NK-92 (cell line): ENCODE measurements around the gene SLC27A6.
"Not testable (repeated sequence)": the region's sequence is repeated elsewhere in the genome, so short reads cannot be mapped to it uniquely, and the experiment has no call there.

ENCODE experiments used
- DNase-seq: peaks from one replicate; lab custom pipeline; 2025; ENCODE audit not compliant: unreplicated experiment; lab: John Stamatoyannopoulos, UW

The SLC27A6 gene

GRCh38 chr5:128965011-128965637 lies at the start of gene SLC27A6:
TSS of gene SLC27A6 (plus strand) at chr5:128965488. CDS start at chr5:128966138, 650 bp downstream.
- DNase-seq = no peak

- DNase-seq = no peak
Measured at GRCh38 chr5:128919542-128919941, 45.7 kb upstream of the SLC27A6 start.

GRCh38 chr5:128920345-128921215 lies 44.7 kb upstream of the SLC27A6 start:
- no peak for DNase-seq

- DNase-seq = no peak
Measured at GRCh38 chr5:128924299-128924698, 41.0 kb upstream of the SLC27A6 start.

GRCh38 chr5:128925973-128926372 lies 39.3 kb upstream of the SLC27A6 start:
- DNase-seq = no peak

GRCh38 chr5:128927644-128928043 lies 37.6 kb upstream of the SLC27A6 start:
- no peak for DNase-seq

- DNase-seq = not testable (repeated sequence)
Measured at GRCh38 chr5:128932232-128932631, 33.1 kb upstream of the SLC27A6 start.

GRCh38 chr5:128943100-128943499 lies 22.2 kb upstream of the SLC27A6 start:
- DNase-seq = not testable (repeated sequence)

- no peak for DNase-seq
Measured at GRCh38 chr5:128949847-128950546, 15.3 kb upstream of the SLC27A6 start.

- not testable (repeated sequence) for DNase-seq
Measured at GRCh38 chr5:128951301-128951700, 14.0 kb upstream of the SLC27A6 start.

GRCh38 chr5:128956164-128956563 lies 9.1 kb upstream of the SLC27A6 start:
- no peak for DNase-seq

GRCh38 chr5:128962211-128962610 lies 3.1 kb upstream of the SLC27A6 start:
- DNase-seq = no peak

- DNase-seq = no peak
Measured at GRCh38 chr5:128965638-128966302, 482 bp downstream of the SLC27A6 start.

GRCh38 chr5:128966375-128966774 lies 1.1 kb downstream of the SLC27A6 start:
- DNase-seq = no peak

- no peak for DNase-seq
Measured at GRCh38 chr5:128966846-128967245, 1.6 kb downstream of the SLC27A6 start.

- no peak for DNase-seq
Measured at GRCh38 chr5:128973244-128973643, 8.0 kb downstream of the SLC27A6 start.

- DNase-seq = no peak
Measured at GRCh38 chr5:128974567-128974966, 9.3 kb downstream of the SLC27A6 start.

- DNase-seq = no peak
Measured at GRCh38 chr5:128979761-128980160, 14.5 kb downstream of the SLC27A6 start.

- no peak for DNase-seq
Measured at GRCh38 chr5:128980917-128981316, 15.6 kb downstream of the SLC27A6 start.

GRCh38 chr5:128984480-128984879 lies 19.2 kb downstream of the SLC27A6 start:
- DNase-seq = no peak

GRCh38 chr5:128988476-128988875 lies 23.2 kb downstream of the SLC27A6 start:
- no peak for DNase-seq
